ENCODE measurements around the gene SIK2.

The SIK2 gene

GRCh38 chr11:111668980-111669379, 66.7 kb downstream of the SIK2 start:
- Mint-ChIP-seq H3K27ac (no peak overlapping the region), H3K4me1 (peaks cover 5% of the 10 kb centered on the region), H3K27me3 (no peaks in the 10 kb centered on the region), H3K9me3 (no peaks in the 10 kb centered on the region), H3K36me3 (peaks cover 13% of the 10 kb centered on the region), H3K4me3 (no peak overlapping the region)
- ATAC-seq (ENCODE audit: low read depth), result no peak
- no peak for DNase-seq (ENCODE audit: low spot score in 2 of 2)

GRCh38 chr11:111671383-111671782, 69.1 kb downstream of the SIK2 start:
- H3K27me3 Mint-ChIP-seq, result no peaks in the 10 kb centered on the region
- H3K4me1 Mint-ChIP-seq, result peaks cover 3% of the 10 kb centered on the region
- no peak overlapping the region for H3K4me3 Mint-ChIP-seq
- ATAC-seq (ENCODE audit: low read depth) (no peak), DNase-seq (ENCODE audit: low spot score in 2 of 2) (no peak)
- no peak overlapping the region for H3K27ac Mint-ChIP-seq
- H3K9me3 Mint-ChIP-seq, result no peaks in the 10 kb centered on the region
- peaks cover 23% of the 10 kb centered on the region for H3K36me3 Mint-ChIP-seq

- ATAC-seq (ENCODE audit: low read depth), result no peak
- no peak overlapping the region for H3K4me3 Mint-ChIP-seq
- no peaks in the 10 kb centered on the region for H3K27me3 Mint-ChIP-seq
- H3K27ac Mint-ChIP-seq, result no peak overlapping the region
- H3K4me1 Mint-ChIP-seq, result peaks cover 3% of the 10 kb centered on the region
- DNase-seq (ENCODE audit: low spot score in 2 of 2), result no peak
- no peaks in the 10 kb centered on the region for H3K9me3 Mint-ChIP-seq
- H3K36me3 Mint-ChIP-seq, result peaks cover 25% of the 10 kb centered on the region
These were observed 70.7 kb downstream of the SIK2 start for GRCh38 chr11:111672949-111673348.

- no peaks in the 10 kb centered on the region for H3K27me3 Mint-ChIP-seq
- DNase-seq (ENCODE audit: low spot score in 2 of 2) (no peak), ATAC-seq (ENCODE audit: low read depth) (no peak)
- H3K4me3 Mint-ChIP-seq, result no peak overlapping the region
- no peak overlapping the region for H3K27ac Mint-ChIP-seq
- no peaks in the 10 kb centered on the region for H3K9me3 Mint-ChIP-seq
- H3K4me1 Mint-ChIP-seq, result no peaks in the 10 kb centered on the region
- H3K36me3 Mint-ChIP-seq, result peaks cover 29% of the 10 kb centered on the region
These were observed 72.7 kb downstream of the SIK2 start for GRCh38 chr11:111674941-111675340.

- DNase-seq (ENCODE audit: low spot score in 2 of 2) (no peak), ATAC-seq (ENCODE audit: low read depth) (no peak)
- Mint-ChIP-seq H3K9me3 (no peaks in the 10 kb centered on the region), H3K27ac (no peak overlapping the region), H3K4me3 (no peak overlapping the region), H3K36me3 (peaks cover 27% of the 10 kb centered on the region), H3K4me1 (no peaks in the 10 kb centered on the region), H3K27me3 (no peaks in the 10 kb centered on the region)
These were observed 73.6 kb downstream of the SIK2 start for GRCh38 chr11:111675891-111676290.

- Mint-ChIP-seq H3K4me3 (no peak overlapping the region), H3K4me1 (no peaks in the 10 kb centered on the region), H3K27ac (no peak overlapping the region), H3K36me3 (peaks cover 21% of the 10 kb centered on the region), H3K9me3 (no peaks in the 10 kb centered on the region), H3K27me3 (no peaks in the 10 kb centered on the region)
- ATAC-seq (ENCODE audit: low read depth), result no peak
- no peak for DNase-seq (ENCODE audit: low spot score in 2 of 2)
These were observed 74.8 kb downstream of the SIK2 start for GRCh38 chr11:111676878-111677585.

- H3K36me3 Mint-ChIP-seq, result peaks cover 22% of the 10 kb centered on the region
- no peak for ATAC-seq (ENCODE audit: low read depth)
These were observed 78.4 kb downstream of the SIK2 start for GRCh38 chr11:111680486-111681175.

GRCh38 chr11:111683806-111684205, 81.6 kb downstream of the SIK2 start:
- H3K4me1 Mint-ChIP-seq, result no peaks in the 10 kb centered on the region
- no peak overlapping the region for H3K4me3 Mint-ChIP-seq
- no peaks in the 10 kb centered on the region for H3K27me3 Mint-ChIP-seq
- H3K36me3 Mint-ChIP-seq, result peaks cover 19% of the 10 kb centered on the region
- DNase-seq (ENCODE audit: low spot score in 2 of 2), result no peak
- no peak for ATAC-seq (ENCODE audit: low read depth)
- no peak overlapping the region for H3K27ac Mint-ChIP-seq
- no peaks in the 10 kb centered on the region for H3K9me3 Mint-ChIP-seq

More at GRCh38 chr11:111680486-111681175, 78.4 kb downstream of the SIK2 start:
- H3K27ac Mint-ChIP-seq, result no peak overlapping the region
- no peaks in the 10 kb centered on the region for H3K4me1 Mint-ChIP-seq
- H3K4me3 Mint-ChIP-seq, result no peak overlapping the region
- H3K9me3 Mint-ChIP-seq, result no peaks in the 10 kb centered on the region
- H3K27me3 Mint-ChIP-seq, result no peaks in the 10 kb centered on the region
- DNase-seq (ENCODE audit: low spot score in 2 of 2), result no peak

GRCh38 chr11:111684251-111684650, 82.0 kb downstream of the SIK2 start:
- DNase-seq (ENCODE audit: low spot score in 2 of 2) (no peak), ATAC-seq (ENCODE audit: low read depth) (no peak)
- no peaks in the 10 kb centered on the region for H3K4me1 Mint-ChIP-seq
- peaks cover 23% of the 10 kb centered on the region for H3K36me3 Mint-ChIP-seq
- H3K27me3 Mint-ChIP-seq, result no peaks in the 10 kb centered on the region
- no peaks in the 10 kb centered on the region for H3K9me3 Mint-ChIP-seq
- no peak overlapping the region for H3K4me3 Mint-ChIP-seq
- no peak overlapping the region for H3K27ac Mint-ChIP-seq

- no peak overlapping the region for H3K27ac Mint-ChIP-seq
These were observed 85.8 kb downstream of the SIK2 start for GRCh38 chr11:111688013-111688412.

GRCh38 chr11:111691176-111691575, 88.9 kb downstream of the SIK2 start:
- Mint-ChIP-seq H3K27me3 (no peaks in the 10 kb centered on the region), H3K4me3 (no peak overlapping the region), H3K36me3 (peaks cover 23% of the 10 kb centered on the region), H3K27ac (no peak overlapping the region), H3K4me1 (peaks cover 3% of the 10 kb centered on the region), H3K9me3 (no peaks in the 10 kb centered on the region)
- DNase-seq (ENCODE audit: low spot score in 2 of 2), result no peak
- no peak for ATAC-seq (ENCODE audit: low read depth)

More at GRCh38 chr11:111688013-111688412, 85.8 kb downstream of the SIK2 start:
- H3K27me3 Mint-ChIP-seq, result no peaks in the 10 kb centered on the region
- H3K36me3 Mint-ChIP-seq, result peaks cover 31% of the 10 kb centered on the region
- DNase-seq (ENCODE audit: low spot score in 2 of 2) (no peak), ATAC-seq (ENCODE audit: low read depth) (no peak)
- H3K4me1 Mint-ChIP-seq, result no peaks in the 10 kb centered on the region
- H3K4me3 Mint-ChIP-seq, result no peak overlapping the region
- no peaks in the 10 kb centered on the region for H3K9me3 Mint-ChIP-seq

GRCh38 chr11:111691741-111692140, 89.5 kb downstream of the SIK2 start:
- peaks cover 3% of the 10 kb centered on the region for H3K4me1 Mint-ChIP-seq
- no peak overlapping the region for H3K27ac Mint-ChIP-seq
- H3K27me3 Mint-ChIP-seq, result no peaks in the 10 kb centered on the region
- no peak for ATAC-seq (ENCODE audit: low read depth)
- H3K9me3 Mint-ChIP-seq, result no peaks in the 10 kb centered on the region
- H3K4me3 Mint-ChIP-seq, result no peak overlapping the region
- peaks cover 23% of the 10 kb centered on the region for H3K36me3 Mint-ChIP-seq
- no peak for DNase-seq (ENCODE audit: low spot score in 2 of 2)

GRCh38 chr11:111693224-111693937, 91.1 kb downstream of the SIK2 start:
- peaks cover 19% of the 10 kb centered on the region for H3K36me3 Mint-ChIP-seq
- ATAC-seq (ENCODE audit: low read depth) (no peak), DNase-seq (ENCODE audit: low spot score in 2 of 2) (no peak)
- no peaks in the 10 kb centered on the region for H3K27me3 Mint-ChIP-seq
- peaks cover 5% of the 10 kb centered on the region for H3K4me1 Mint-ChIP-seq
- H3K27ac Mint-ChIP-seq, result no peak overlapping the region
- H3K9me3 Mint-ChIP-seq, result no peaks in the 10 kb centered on the region
- H3K4me3 Mint-ChIP-seq, result no peak overlapping the region

- no peak overlapping the region for H3K27ac Mint-ChIP-seq
- no peaks in the 10 kb centered on the region for H3K27me3 Mint-ChIP-seq
- no peak for ATAC-seq (ENCODE audit: low read depth)
- H3K4me1 Mint-ChIP-seq, result peaks cover 5% of the 10 kb centered on the region
- H3K9me3 Mint-ChIP-seq, result no peaks in the 10 kb centered on the region
- no peak for DNase-seq (ENCODE audit: low spot score in 2 of 2)
- peaks cover 12% of the 10 kb centered on the region for H3K36me3 Mint-ChIP-seq
- no peak overlapping the region for H3K4me3 Mint-ChIP-seq
These were observed 92.6 kb downstream of the SIK2 start for GRCh38 chr11:111694851-111695250.

All from memory B cell (primary cell).